ENCODE measurements around the gene SPINT2. TPM values are rescaled to one million over a fixed set of nuclear protein-coding genes. Genes with fewer than 3 reads are reported as not detected.
"Not testable (repeated sequence)": the region's sequence is repeated elsewhere in the genome, so short reads cannot be mapped to it uniquely, and the experiment has no call there.

SPINT2 gene
- polyA plus RNA-seq, 1 donor from 2014 or later = 167 TPM

GRCh38 chr19:38324431-38324830, 60.1 kb downstream of the SPINT2 start:
- no peaks in the 10 kb centered on the region for H3K9me3 Mint-ChIP-seq
- H3K27ac Mint-ChIP-seq = no peak overlapping the region
- H3K27me3 Mint-ChIP-seq = no peaks in the 10 kb centered on the region
- H3K4me3 Mint-ChIP-seq = no peak overlapping the region
- peaks cover 0 to 6% (median 4%) of the 10 kb centered on the region in 3 donors for H3K4me1 Mint-ChIP-seq
- H3K36me3 Mint-ChIP-seq = peaks cover 8% of the 10 kb centered on the region

- no peak overlapping the region for H3K4me3 Mint-ChIP-seq
- H3K4me1 Mint-ChIP-seq = peaks cover 0 to 2% (median 1%) of the 10 kb centered on the region in 3 donors
- no peaks in the 10 kb centered on the region for H3K27me3 Mint-ChIP-seq
- H3K36me3 Mint-ChIP-seq = peaks cover 9% of the 10 kb centered on the region
- H3K27ac Mint-ChIP-seq = no peak overlapping the region
- H3K9me3 Mint-ChIP-seq = no peaks in the 10 kb centered on the region
These were observed 62.2 kb downstream of the SPINT2 start for GRCh38 chr19:38326591-38326990.

GRCh38 chr19:38329651-38330050, 65.3 kb downstream of the SPINT2 start:
- no peak overlapping the region for H3K4me3 Mint-ChIP-seq
- H3K27ac Mint-ChIP-seq = peak overlapping the region in 1 of 3 donors; percentile 18
- H3K4me1 Mint-ChIP-seq = no peaks in the 10 kb centered on the region
- H3K36me3 Mint-ChIP-seq = peaks cover 9% of the 10 kb centered on the region
- no peaks in the 10 kb centered on the region for H3K27me3 Mint-ChIP-seq
- no peaks in the 10 kb centered on the region for H3K9me3 Mint-ChIP-seq

- H3K27ac Mint-ChIP-seq = no peak overlapping the region
- H3K4me1 Mint-ChIP-seq = no peaks in the 10 kb centered on the region
- no peak overlapping the region for H3K4me3 Mint-ChIP-seq
- no peaks in the 10 kb centered on the region for H3K27me3 Mint-ChIP-seq
- H3K9me3 Mint-ChIP-seq = no peaks in the 10 kb centered on the region
- H3K36me3 Mint-ChIP-seq = peaks cover 9% of the 10 kb centered on the region
These were observed 67.4 kb downstream of the SPINT2 start for GRCh38 chr19:38331728-38332127.

GRCh38 chr19:38333245-38333644, 68.9 kb downstream of the SPINT2 start:
- Mint-ChIP-seq H3K4me3 (no peak overlapping the region), H3K4me1 (peaks cover 0 to 6% (median 5%) of the 10 kb centered on the region in 3 donors), H3K36me3 (peaks cover 3% of the 10 kb centered on the region), H3K27ac (no peak overlapping the region), H3K27me3 (no peaks in the 10 kb centered on the region), H3K9me3 (no peaks in the 10 kb centered on the region)

GRCh38 chr19:38335949-38336637, 71.7 kb downstream of the SPINT2 start:
- peaks cover 0 to 11% (median 8%) of the 10 kb centered on the region in 3 donors for H3K4me1 Mint-ChIP-seq
- no peaks in the 10 kb centered on the region for H3K27me3 Mint-ChIP-seq
- H3K9me3 Mint-ChIP-seq = no peaks in the 10 kb centered on the region
- no peaks in the 10 kb centered on the region for H3K36me3 Mint-ChIP-seq
- peak overlapping the region; percentile 87 to 99 (median 87) for H3K27ac Mint-ChIP-seq
- peak overlapping the region; percentile 88 to 99 (median 96) for H3K4me3 Mint-ChIP-seq

GRCh38 chr19:38336638-38337359, 72.4 kb downstream of the SPINT2 start:
- H3K4me3 Mint-ChIP-seq = peak overlapping the region; percentile 88 to 99 (median 96)
- H3K36me3 Mint-ChIP-seq = no peaks in the 10 kb centered on the region
- H3K9me3 Mint-ChIP-seq = no peaks in the 10 kb centered on the region

GRCh38 chr19:38337360-38337653, 72.9 kb downstream of the SPINT2 start:
- Mint-ChIP-seq H3K27me3 (no peaks in the 10 kb centered on the region), H3K9me3 (no peaks in the 10 kb centered on the region), H3K4me3 (peak overlapping the region; percentile 88 to 99 (median 96)), H3K4me1 (peaks cover 0 to 11% (median 8%) of the 10 kb centered on the region in 3 donors), H3K27ac (peak overlapping the region; percentile 87 to 99 (median 87)), H3K36me3 (no peaks in the 10 kb centered on the region)

More at GRCh38 chr19:38336638-38337359, 72.4 kb downstream of the SPINT2 start:
- Mint-ChIP-seq H3K27ac (peak overlapping the region; percentile 87 to 99 (median 87)), H3K4me1 (peaks cover 0 to 11% (median 8%) of the 10 kb centered on the region in 3 donors), H3K27me3 (no peaks in the 10 kb centered on the region)

GRCh38 chr19:38339011-38339410, 74.6 kb downstream of the SPINT2 start:
- peak overlapping the region in 1 of 4 donors; percentile 31 for H3K4me3 Mint-ChIP-seq
- H3K9me3 Mint-ChIP-seq, H3K27me3 Mint-ChIP-seq, H3K36me3 Mint-ChIP-seq: not testable (repeated sequence)
- peak overlapping the region in 1 of 3 donors; percentile 49 for H3K27ac Mint-ChIP-seq
- H3K4me1 Mint-ChIP-seq = peaks cover 0 to 11% (median 8%) of the 10 kb centered on the region in 3 donors

GRCh38 chr19:38340927-38341326, 76.6 kb downstream of the SPINT2 start:
- H3K27me3 Mint-ChIP-seq = no peaks in the 10 kb centered on the region
- peaks cover 0 to 11% (median 8%) of the 10 kb centered on the region in 3 donors for H3K4me1 Mint-ChIP-seq
- peaks cover 3% of the 10 kb centered on the region for H3K36me3 Mint-ChIP-seq
- no peaks in the 10 kb centered on the region for H3K9me3 Mint-ChIP-seq
- H3K4me3 Mint-ChIP-seq = no peak overlapping the region
- H3K27ac Mint-ChIP-seq = no peak overlapping the region

Other genes with a start within 250 kb of the SPINT2 start
- gene DPF1, start 40.4 kb upstream of the SPINT2 start, polyA plus RNA-seq = 0.24 TPM
- gene PPP1R14A, start 8.2 kb upstream of the SPINT2 start, polyA plus RNA-seq = 79.1 TPM
- 0.83 TPM for gene C19orf33, start 39.7 kb downstream of the SPINT2 start, polyA plus RNA-seq
- gene YIF1B, start 51.4 kb downstream of the SPINT2 start, polyA plus RNA-seq = 33.7 TPM
- gene KCNK6, start 55.3 kb downstream of the SPINT2 start, polyA plus RNA-seq = 3.6 TPM
- 1.6 TPM for gene CATSPERG, start 71.3 kb downstream of the SPINT2 start, polyA plus RNA-seq
- 191 TPM for gene PSMD8, start 110.0 kb downstream of the SPINT2 start, polyA plus RNA-seq
- gene GGN, start 123.5 kb downstream of the SPINT2 start, polyA plus RNA-seq = not detected
- gene SPRED3, start 124.1 kb downstream of the SPINT2 start, polyA plus RNA-seq = not detected
- gene FAM98C, start 138.5 kb downstream of the SPINT2 start, polyA plus RNA-seq = 26.2 TPM
- gene RASGRP4, start 161.6 kb downstream of the SPINT2 start, polyA plus RNA-seq = 0.25 TPM
- gene RYR1, start 169.1 kb downstream of the SPINT2 start, polyA plus RNA-seq = 0.03 TPM

Measured in IgD-negative memory B cell (primary cell).